HEK293T (cell line): ENCODE results near the gene PLCZ1.

Source experiments
- CTCF ChIA-PET: fragments of 350-600 bp; formaldehyde crosslinking; extraction: SDS; loops from one replicate; lab custom pipeline; 2021; ENCODE audit warnings: antibody characterized with exemption, inconsistent platforms; lab: Yijun Ruan, JAX
- POLR2A ChIA-PET: fragments of 350-600 bp; formaldehyde crosslinking; extraction: SDS; loops from one replicate; lab custom pipeline; 2020; ENCODE audit warnings: antibody characterized with exemption, inconsistent platforms; lab: Yijun Ruan, JAX
- DNase-seq: peaks from one replicate; pipeline ENCODE4 v3.0.0; 2012; ENCODE audit warnings: mixed read lengths; ENCODE audit errors: extremely low spot score
- ARNT ChIP-seq: fragments of 450-650 bp; IDR thresholded peaks from 2 replicates; pipeline ENCODE4 v1.6.1; 2017; ENCODE audit warnings: mild to moderate bottlenecking
- BHLHE40 ChIP-seq: fragments of 450-650 bp; IDR thresholded peaks from 2 replicates; pipeline ENCODE4 v1.6.1; 2016; ENCODE audit warnings: mild to moderate bottlenecking, moderate library complexity, borderline replicate concordance
- CTBP1 ChIP-seq: fragments of 450-650 bp; IDR thresholded peaks from 2 replicates; pipeline ENCODE4 v1.6.1; 2016; ENCODE audit warnings: borderline replicate concordance
- ELF4 ChIP-seq: fragments of 450-650 bp; IDR thresholded peaks from 2 replicates; pipeline ENCODE4 v1.6.1; 2017; ENCODE audit warnings: antibody characterized with exemption
- FOXA1 ChIP-seq: fragments of 450-650 bp; IDR thresholded peaks from 2 replicates; pipeline ENCODE4 v1.6.1; 2016; ENCODE audit warnings: mild to moderate bottlenecking
- FOXK2 ChIP-seq: fragments of 450-650 bp; IDR thresholded peaks from 2 replicates; pipeline ENCODE4 v1.6.1; 2016; ENCODE audit warnings: mild to moderate bottlenecking
- FOXM1 ChIP-seq: fragments of 450-650 bp; IDR thresholded peaks from 2 replicates; pipeline ENCODE4 v1.6.1; 2017; ENCODE audit warnings: mild to moderate bottlenecking, borderline replicate concordance
- HDGF ChIP-seq: fragments of 450-650 bp; IDR thresholded peaks from 2 replicates; pipeline ENCODE4 v1.6.1; 2017; ENCODE audit warnings: antibody characterized with exemption, borderline replicate concordance
- L3MBTL2 ChIP-seq: fragments of 450-650 bp; conservative IDR thresholded peaks from 2 replicates; pipeline ENCODE4 v1.6.1; 2016; ENCODE audit warnings: mild to moderate bottlenecking
- LEF1 ChIP-seq: fragments of 450-650 bp; IDR thresholded peaks from 2 replicates; pipeline ENCODE4 v1.6.1; 2017; ENCODE audit warnings: mild to moderate bottlenecking, borderline replicate concordance
- NFRKB ChIP-seq: fragments of 450-650 bp; IDR thresholded peaks from 2 replicates; pipeline ENCODE4 v1.6.1; 2016; ENCODE audit warnings: mild to moderate bottlenecking, moderate library complexity
- PKNOX1 ChIP-seq: fragments of 450-650 bp; IDR thresholded peaks from 2 replicates; pipeline ENCODE4 v1.6.1; 2016
- SP1 ChIP-seq: fragments of 450-650 bp; IDR thresholded peaks from 2 replicates; pipeline ENCODE4 v1.6.1; 2017
- SUZ12 ChIP-seq: fragments of 450-650 bp; IDR thresholded peaks from 2 replicates; pipeline ENCODE4 v1.6.1; 2016; ENCODE audit warnings: mild to moderate bottlenecking
- TARDBP ChIP-seq: fragments of 450-650 bp; IDR thresholded peaks from 2 replicates; pipeline ENCODE4 v1.6.1; 2016
- ZNF384 ChIP-seq: fragments of 450-650 bp; IDR thresholded peaks from 2 replicates; pipeline ENCODE4 v1.6.1; 2016

The PLCZ1 gene

GRCh38 chr12:18676141-18676540 lies 61.7 kb downstream of the PLCZ1 start:
- TF ChIP-seq FOXA1 (no peak), ARNT (no peak), ELF4 (no peak), BHLHE40 (no peak), CTBP1 (no peak), L3MBTL2 (no peak), SP1 (no peak), NFRKB (no peak), LEF1 (no peak), ZNF384 (no peak), FOXK2 (no peak), TARDBP (no peak), FOXM1 (no peak), PKNOX1 (no peak), HDGF (no peak)
- no peak for DNase-seq
- CTCF ChIA-PET = interaction anchor here (0.7 kb wide), 1 partner anchor 13 kb away, joined by 3 read pairs; no protein-coding TSS in a partner anchor
- POLR2A ChIA-PET = no interaction called here

- TF ChIP-seq NFRKB (no peak), FOXM1 (no peak), BHLHE40 (no peak), ZNF384 (no peak), HDGF (no peak), PKNOX1 (no peak), ELF4 (no peak), TARDBP (no peak), FOXK2 (no peak), LEF1 (no peak), L3MBTL2 (no peak), CTBP1 (no peak)
- POLR2A ChIA-PET = no interaction called here
- CTCF ChIA-PET = no interaction called here
- DNase-seq = no peak
Observed at GRCh38 chr12:18658829-18659228, 79.0 kb downstream of the PLCZ1 start.

GRCh38 chr12:18658179-18658578 lies 79.6 kb downstream of the PLCZ1 start:
- peak; percentile 12 for DNase-seq
- TF ChIP-seq BHLHE40 = no peak
- no peak for TF ChIP-seq FOXA1
- no peak for TF ChIP-seq LEF1
- TF ChIP-seq ZNF384 = peak; percentile 49; the same call in 1 of the 2 replicates
- peak; percentile 96 for TF ChIP-seq PKNOX1
- no peak for TF ChIP-seq TARDBP
- TF ChIP-seq FOXK2 = no peak
- TF ChIP-seq ARNT = 0 out of 2 replicates have a peak, but pooled peaks have one; percentile 24
- no peak for TF ChIP-seq HDGF
- peak; percentile 94 for TF ChIP-seq CTBP1
- POLR2A ChIA-PET = no interaction called here
- CTCF ChIA-PET = interaction anchor here (0.7 kb wide), 1 partner anchor 538 kb away, joined by 3 read pairs; no protein-coding TSS in a partner anchor

- no peak for DNase-seq
- ChIA-PET CTCF (no interaction called here), POLR2A (no interaction called here)
- TF ChIP-seq SP1 (no peak), FOXK2 (no peak), HDGF (no peak), CTBP1 (no peak), FOXA1 (no peak), BHLHE40 (no peak), NFRKB (no peak), ZNF384 (no peak), FOXM1 (no peak), LEF1 (no peak), TARDBP (no peak), L3MBTL2 (no peak), ARNT (no peak), SUZ12 (no peak), ELF4 (no peak), PKNOX1 (no peak)
Observed at GRCh38 chr12:18655351-18655750, 82.5 kb downstream of the PLCZ1 start.

GRCh38 chr12:18653465-18653864 lies 84.3 kb downstream of the PLCZ1 start:
- CTCF ChIA-PET = no interaction called here
- POLR2A ChIA-PET = no interaction called here
- TF ChIP-seq HDGF (no peak), ELF4 (no peak), CTBP1 (no peak), BHLHE40 (no peak), FOXK2 (no peak), PKNOX1 (no peak), LEF1 (no peak), SP1 (no peak)
- DNase-seq = no peak
